HFF-Myc (cell line): ENCODE measurements around the gene ICAM5.

Experiments
- DNase-seq: peaks from one replicate; pipeline ENCODE4 v3.0.0-alpha.2; 2011; ENCODE audit warnings: low read depth; ENCODE audit errors: extremely low read depth
- H3K4me3 ChIP-seq: replicated peaks from 2 replicates; pipeline ENCODE4 v1.5.1; 2011; ENCODE audit warnings: low read depth, mild to moderate bottlenecking, control low read depth, low read length
- TF ChIP-seq, protein P1 (sequence below): IDR thresholded peaks from 2 replicates; pipeline ENCODE4 v1.5.1; 2012; ENCODE audit warnings: mild to moderate bottlenecking, low read depth, low read length, control low read depth; ENCODE audit errors: missing control alignments

ICAM5 gene

GRCh38 chr19:10286803-10287737 is 2.7 kb upstream of the ICAM5 start, which contains the start of gene ICAM4:
Gene ICAM4 (plus strand): TSS chr19:10286955. CDS start chr19:10287013, 58 bp downstream.
- no peak within 1 kb of the TSS for H3K4me3 ChIP-seq
- no peak for DNase-seq
- TF ChIP-seq, protein P1, sequence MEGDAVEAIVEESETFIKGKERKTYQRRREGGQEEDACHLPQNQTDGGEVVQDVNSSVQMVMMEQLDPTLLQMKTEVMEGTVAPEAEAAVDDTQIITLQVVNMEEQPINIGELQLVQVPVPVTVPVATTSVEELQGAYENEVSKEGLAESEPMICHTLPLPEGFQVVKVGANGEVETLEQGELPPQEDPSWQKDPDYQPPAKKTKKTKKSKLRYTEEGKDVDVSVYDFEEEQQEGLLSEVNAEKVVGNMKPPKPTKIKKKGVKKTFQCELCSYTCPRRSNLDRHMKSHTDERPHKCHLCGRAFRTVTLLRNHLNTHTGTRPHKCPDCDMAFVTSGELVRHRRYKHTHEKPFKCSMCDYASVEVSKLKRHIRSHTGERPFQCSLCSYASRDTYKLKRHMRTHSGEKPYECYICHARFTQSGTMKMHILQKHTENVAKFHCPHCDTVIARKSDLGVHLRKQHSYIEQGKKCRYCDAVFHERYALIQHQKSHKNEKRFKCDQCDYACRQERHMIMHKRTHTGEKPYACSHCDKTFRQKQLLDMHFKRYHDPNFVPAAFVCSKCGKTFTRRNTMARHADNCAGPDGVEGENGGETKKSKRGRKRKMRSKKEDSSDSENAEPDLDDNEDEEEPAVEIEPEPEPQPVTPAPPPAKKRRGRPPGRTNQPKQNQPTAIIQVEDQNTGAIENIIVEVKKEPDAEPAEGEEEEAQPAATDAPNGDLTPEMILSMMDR, result no peak

GRCh38 chr19:10288662-10289166 is 1.0 kb upstream of the ICAM5 start:
- no peak for DNase-seq
- TF ChIP-seq, protein P1, result no peak
- H3K4me3 ChIP-seq, result peak overlapping the region; percentile 49

DNA sequence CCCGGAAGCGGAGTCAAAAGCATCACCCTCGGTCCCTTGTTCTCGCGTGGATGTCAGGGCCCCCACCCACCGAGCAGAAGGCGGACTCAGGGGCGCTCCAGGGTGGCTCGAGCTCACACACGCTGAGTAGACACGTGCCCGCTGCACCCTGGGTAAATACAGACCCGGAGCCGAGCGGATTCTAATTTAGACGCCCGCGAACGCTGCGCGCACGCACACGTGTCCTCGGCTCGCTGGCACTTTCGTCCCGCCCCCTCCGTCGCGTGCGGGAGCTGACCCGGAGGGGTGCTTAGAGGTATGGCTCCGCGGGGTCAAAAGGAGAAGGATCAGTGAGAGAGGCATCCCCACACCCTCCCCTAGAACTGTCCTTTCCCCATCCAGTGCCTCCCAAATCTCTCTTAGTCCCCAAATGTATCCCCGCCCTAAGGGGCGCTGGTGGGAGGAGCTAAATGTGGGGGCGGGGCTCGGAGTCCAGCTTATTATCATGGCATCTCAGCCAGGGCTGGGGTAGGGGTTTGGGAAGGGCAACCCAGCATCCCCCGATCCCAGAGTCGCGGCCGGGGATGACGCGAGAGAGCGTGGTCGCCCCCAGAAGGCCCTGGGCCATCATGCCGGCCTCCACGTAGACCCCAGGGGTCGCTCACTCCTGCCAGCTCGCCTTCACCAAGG is 451 bp upstream of the ICAM5 start:
- TF ChIP-seq, protein P1, result no peak
- peak overlapping the region; percentile 49 for H3K4me3 ChIP-seq
- peak; percentile 44 for DNase-seq

DNA sequence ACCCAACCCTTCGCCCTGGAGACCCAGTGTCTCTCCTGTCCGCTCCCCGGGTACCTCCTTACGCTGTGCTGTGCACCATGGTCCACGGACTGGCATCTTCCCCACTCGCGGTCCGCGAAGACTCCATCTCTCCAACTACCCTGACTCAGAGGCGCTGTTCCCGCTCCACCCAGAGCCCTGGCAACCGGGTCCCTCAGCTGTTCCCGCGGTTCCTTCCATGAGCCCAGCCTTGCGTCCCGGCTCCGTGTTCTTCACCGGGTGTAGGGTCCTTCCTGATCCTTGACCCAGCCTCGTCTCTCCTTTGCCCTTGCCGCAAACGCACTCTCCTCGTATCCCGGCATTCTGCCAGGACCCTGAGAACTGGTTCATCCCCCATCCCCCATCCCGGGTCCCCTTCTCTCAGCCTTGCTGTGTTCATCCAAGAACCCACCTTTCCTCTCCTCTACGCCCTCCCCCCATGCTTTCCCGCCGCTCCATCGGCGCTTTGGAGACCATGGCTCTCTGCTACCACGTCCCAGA is 664 bp downstream of the ICAM5 start:
- DNase-seq, result no peak
- TF ChIP-seq, protein P1, result no peak
- H3K4me3 ChIP-seq, result peak overlapping the region; percentile 49

GRCh38 chr19:10290876-10291553 is 1.3 kb downstream of the ICAM5 start:
- TF ChIP-seq, protein P1, result no peak
- no peak for DNase-seq
- peak overlapping the region; percentile 49 for H3K4me3 ChIP-seq

- H3K4me3 ChIP-seq, result peak overlapping the region; percentile 49
Observed at GRCh38 chr19:10291554-10292205, 1.9 kb downstream of the ICAM5 start.

More at GRCh38 chr19:10291554-10292205, 1.9 kb downstream of the ICAM5 start:
- DNase-seq, result no peak
- TF ChIP-seq, protein P1, result no peak
